ENCODE data around the gene U2SURP.
"Not testable (repeated sequence)": the region's sequence is repeated elsewhere in the genome, so short reads cannot be mapped to it uniquely, and the experiment has no call there.

The U2SURP gene

DNA sequence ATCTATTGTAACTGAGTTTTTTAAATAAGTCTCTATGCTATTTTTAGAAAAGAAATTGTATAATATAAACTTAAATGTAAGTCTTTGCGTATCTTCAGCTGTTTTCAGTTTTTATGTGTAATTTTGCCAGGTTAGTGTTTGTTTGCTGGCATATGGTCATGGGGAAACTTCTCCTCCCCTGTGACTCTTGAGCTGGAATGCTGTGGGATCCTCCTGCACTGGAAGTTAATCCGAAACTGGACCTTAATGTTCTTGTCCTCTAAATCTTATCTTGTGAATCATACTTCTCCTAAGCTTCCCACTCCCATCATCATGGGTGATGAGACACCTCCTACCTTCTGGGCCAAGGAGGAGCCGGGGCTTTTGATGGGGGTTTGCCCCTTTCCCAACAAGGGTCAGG is 65.8 kb downstream of the U2SURP start:
- TF ChIP-seq, protein P1, sequence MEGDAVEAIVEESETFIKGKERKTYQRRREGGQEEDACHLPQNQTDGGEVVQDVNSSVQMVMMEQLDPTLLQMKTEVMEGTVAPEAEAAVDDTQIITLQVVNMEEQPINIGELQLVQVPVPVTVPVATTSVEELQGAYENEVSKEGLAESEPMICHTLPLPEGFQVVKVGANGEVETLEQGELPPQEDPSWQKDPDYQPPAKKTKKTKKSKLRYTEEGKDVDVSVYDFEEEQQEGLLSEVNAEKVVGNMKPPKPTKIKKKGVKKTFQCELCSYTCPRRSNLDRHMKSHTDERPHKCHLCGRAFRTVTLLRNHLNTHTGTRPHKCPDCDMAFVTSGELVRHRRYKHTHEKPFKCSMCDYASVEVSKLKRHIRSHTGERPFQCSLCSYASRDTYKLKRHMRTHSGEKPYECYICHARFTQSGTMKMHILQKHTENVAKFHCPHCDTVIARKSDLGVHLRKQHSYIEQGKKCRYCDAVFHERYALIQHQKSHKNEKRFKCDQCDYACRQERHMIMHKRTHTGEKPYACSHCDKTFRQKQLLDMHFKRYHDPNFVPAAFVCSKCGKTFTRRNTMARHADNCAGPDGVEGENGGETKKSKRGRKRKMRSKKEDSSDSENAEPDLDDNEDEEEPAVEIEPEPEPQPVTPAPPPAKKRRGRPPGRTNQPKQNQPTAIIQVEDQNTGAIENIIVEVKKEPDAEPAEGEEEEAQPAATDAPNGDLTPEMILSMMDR (IDR thresholded peaks at IDR 0.05; ENCODE audit: low read depth, low read length): no peak
- peak in 1 of 2 donors; percentile 6 for DNase-seq (ENCODE audit: low read depth in 2 of 2)
- no peak overlapping the region for H3K4me3 ChIP-seq (replicated peaks in 1 of 2; ENCODE audit: low read depth in 2 of 2, low read length in 2 of 2)

DNA sequence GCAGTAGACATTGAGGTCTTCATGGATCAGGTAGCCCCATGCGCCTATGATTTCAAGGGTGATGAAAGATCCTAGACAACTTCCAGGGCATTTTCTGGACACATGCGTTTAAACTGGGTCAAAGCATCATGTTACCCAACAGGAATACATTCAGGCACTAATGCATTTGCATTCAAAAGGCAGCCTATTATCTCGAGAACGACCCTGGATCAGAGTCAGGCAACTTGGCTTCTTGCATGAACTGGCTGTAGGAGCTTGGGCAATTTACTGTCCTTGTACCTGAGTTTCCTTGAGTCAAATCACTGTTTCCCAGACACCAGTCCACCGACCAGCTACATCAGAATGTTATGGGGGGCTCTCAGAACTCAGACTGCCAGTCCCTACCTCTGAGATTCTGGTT is 66.7 kb downstream of the U2SURP start:
- DNase-seq (ENCODE audit: low read depth in 2 of 2): no peak
- TF ChIP-seq, protein P1 (IDR thresholded peaks at IDR 0.05; ENCODE audit: low read depth, low read length): no peak
- no peak overlapping the region for H3K4me3 ChIP-seq (replicated peaks in 1 of 2; ENCODE audit: low read depth in 2 of 2, low read length in 2 of 2)

DNA sequence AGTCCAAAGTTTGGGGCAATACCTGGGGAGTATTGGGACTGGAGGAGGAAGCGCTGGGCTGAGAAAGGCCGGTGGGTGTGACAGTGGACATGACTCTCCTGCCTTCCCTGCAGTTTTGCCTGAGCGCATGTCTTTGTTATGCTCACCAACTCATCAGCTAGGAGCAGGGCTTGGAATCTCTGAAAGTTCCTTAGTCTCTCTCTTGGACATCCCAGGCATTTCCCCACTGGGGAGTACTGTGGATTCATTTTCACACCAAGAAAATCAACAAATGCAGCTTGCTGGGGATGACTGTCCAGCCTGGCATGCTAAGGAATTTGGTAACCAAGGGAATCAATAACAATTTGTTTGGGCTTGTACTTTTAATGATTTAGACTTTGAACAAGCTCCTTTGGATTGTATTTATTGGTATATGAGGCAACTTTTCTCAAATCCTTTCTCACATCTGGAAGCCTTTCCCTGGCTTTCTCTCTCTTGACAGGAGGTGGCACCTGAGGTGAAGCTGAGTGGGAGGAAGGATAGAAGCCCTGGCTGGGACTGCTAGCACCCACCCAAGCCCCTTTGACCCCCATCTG is 69.7 kb downstream of the U2SURP start:
- TF ChIP-seq, protein P1 (IDR thresholded peaks at IDR 0.05; ENCODE audit: low read depth, low read length): no peak
- DNase-seq (ENCODE audit: low read depth in 2 of 2): peak; percentile 76 to 90
- H3K4me3 ChIP-seq (replicated peaks in 1 of 2; ENCODE audit: low read depth in 2 of 2, low read length in 2 of 2): no peak overlapping the region

DNA sequence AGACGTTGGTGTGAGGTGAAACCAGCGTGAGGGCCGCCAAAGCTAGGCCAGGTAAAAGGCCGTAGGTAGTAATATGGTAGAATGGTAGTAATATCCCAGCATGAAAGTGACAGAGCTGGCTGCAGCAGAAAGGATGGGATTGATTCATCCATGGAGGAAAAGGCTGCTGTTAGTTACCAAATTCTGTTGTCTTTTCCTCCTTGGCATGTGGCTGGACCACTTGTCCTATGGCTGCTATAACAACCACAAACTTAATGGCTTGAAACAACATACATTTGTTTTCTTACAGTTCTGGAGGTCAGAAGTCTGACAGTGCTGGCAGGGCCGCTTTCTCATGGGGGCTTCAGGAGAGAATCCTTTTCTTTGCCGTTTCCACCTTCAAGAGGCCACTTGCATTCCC is 70.4 kb downstream of the U2SURP start:
- no peak for DNase-seq (ENCODE audit: low read depth in 2 of 2)
- TF ChIP-seq, protein P1 (IDR thresholded peaks at IDR 0.05; ENCODE audit: low read depth, low read length): no peak
- H3K4me3 ChIP-seq (replicated peaks in 1 of 2; ENCODE audit: low read depth in 2 of 2, low read length in 2 of 2): no peak overlapping the region

DNA sequence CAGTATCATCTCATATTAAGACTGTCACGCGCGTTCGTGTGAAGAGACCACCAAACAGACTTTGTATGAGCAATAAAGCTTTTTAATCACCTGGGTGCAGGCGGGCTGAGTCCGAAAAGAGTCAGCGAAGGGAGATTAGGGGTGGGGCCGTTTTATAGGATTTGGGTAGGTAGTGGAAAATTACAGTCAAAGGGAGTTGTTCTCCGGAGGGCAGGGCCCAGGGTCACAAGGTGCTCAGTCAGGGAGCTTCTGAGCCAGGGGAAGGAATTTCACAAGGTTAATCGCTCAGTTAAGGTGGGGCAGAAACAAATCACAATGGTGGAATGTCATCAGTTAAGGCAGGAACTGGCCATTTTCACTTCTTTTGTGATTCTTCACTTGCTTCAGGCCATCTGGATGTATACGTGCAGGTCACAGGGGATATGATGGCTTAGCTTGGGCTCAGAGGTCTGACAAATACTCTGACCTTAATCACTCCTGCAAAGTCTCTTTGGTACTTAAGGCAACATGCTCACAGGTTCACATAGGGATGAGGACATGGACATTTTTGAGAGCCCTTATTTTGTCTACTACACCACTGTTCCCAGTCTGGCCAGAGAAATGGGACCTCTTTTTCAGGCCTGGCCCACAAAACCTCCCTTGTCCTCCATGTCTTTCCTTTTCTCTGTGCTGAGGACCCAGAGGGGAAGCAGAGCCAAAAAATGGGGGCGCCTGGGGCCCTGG is 71.1 kb downstream of the U2SURP start:
- DNase-seq (ENCODE audit: low read depth in 2 of 2); H3K4me3 ChIP-seq (replicated peaks in 1 of 2; ENCODE audit: low read depth in 2 of 2, low read length in 2 of 2): not testable (repeated sequence)

DNA sequence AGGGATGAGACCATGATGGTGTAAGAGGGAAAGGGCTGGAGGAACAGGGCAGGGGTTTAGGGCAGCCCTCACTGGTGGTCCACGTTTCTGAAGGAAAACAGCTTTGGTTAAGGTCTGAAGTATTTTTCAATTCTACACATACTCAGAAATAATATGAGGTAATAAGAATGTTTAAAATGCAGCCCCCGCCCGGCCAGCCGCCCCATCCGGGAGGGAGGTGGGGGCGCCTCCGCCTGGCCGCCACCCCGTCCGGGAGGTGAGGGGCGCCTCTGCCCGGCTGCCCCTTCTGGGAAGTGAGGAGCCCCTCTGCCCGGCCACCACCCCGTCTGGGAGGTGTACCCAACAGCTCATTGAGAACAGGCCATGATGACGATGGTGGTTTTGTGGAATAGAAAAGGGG is 72.2 kb downstream of the U2SURP start:
- DNase-seq (ENCODE audit: low read depth in 2 of 2); H3K4me3 ChIP-seq (replicated peaks in 1 of 2; ENCODE audit: low read depth in 2 of 2, low read length in 2 of 2): not testable (repeated sequence)

DNA sequence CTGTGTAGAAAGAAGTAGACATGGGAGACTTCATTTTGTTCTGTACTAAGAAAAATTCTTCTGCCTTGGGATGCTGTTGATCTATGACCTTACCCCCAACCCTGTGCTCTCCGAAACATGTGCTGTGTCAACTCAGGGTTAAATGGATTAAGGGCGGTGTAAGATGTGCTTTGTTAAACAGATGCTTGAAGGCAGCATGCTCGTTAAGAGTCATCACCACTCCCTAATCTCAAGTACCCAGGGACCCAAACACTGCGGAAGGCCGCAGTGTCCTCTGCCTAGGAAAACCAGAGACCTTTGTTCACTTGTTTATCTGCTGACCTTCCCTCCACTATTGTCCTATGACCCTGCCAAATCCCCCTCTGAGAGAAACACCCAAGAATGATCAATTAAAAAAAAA is 72.6 kb downstream of the U2SURP start:
- H3K4me3 ChIP-seq (replicated peaks in 1 of 2; ENCODE audit: low read depth in 2 of 2, low read length in 2 of 2); DNase-seq (ENCODE audit: low read depth in 2 of 2): not testable (repeated sequence)

DNA sequence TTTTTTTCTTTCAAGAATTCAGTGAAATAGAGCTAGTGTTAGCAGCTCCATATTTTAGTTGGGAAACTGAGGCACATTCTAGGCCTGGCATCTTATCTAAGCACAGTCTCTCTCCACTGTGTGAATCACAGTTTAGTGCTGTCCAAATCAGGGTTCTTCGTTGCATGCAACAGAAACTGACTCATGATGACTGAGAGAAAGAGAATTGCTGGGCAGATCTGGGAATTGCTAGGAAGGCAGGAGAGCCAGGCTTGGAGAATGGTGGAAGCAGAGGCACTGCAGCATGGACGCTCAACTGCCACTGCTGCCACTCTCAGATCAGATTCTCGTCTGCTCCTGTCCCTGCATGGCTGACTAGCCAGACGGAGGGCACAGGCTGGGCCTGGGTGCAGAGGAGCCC is 77.5 kb downstream of the U2SURP start:
- TF ChIP-seq, protein P1 (IDR thresholded peaks at IDR 0.05; ENCODE audit: low read depth, low read length): no peak
- DNase-seq (ENCODE audit: low read depth in 2 of 2): peak; percentile 21 to 79
- no peak overlapping the region for H3K4me3 ChIP-seq (replicated peaks in 1 of 2; ENCODE audit: low read depth in 2 of 2, low read length in 2 of 2)
